ENCODE data around the gene IPO7. TPM values are rescaled to one million over a fixed set of nuclear protein-coding genes. Genes with fewer than 3 reads are reported as not detected.

IPO7 gene
- total and polyA plus RNA-seq, 2 donors (not counting 3 experiments of a cell fraction or from before 2014, with no cell fraction given), result 32.9 to 170 TPM

- Histone ChIP-seq H3K4me1 (ENCODE audit: control insufficient read depth, extremely low read depth, insufficient read depth, low read length) (peaks cover 18% of the 10 kb centered on the region), H2AFZ (ENCODE audit: low read depth, low read length) (no peak overlapping the region), H3K4me3 (replicated peaks in 1 of 3; ENCODE audit: insufficient read depth in 1 of 3, low read depth in 1 of 3, low read length in 3 of 3) (peak overlapping the region in 1 of 3 experiments; percentile 90), H3K27me3 (ENCODE audit: control insufficient read depth in 2 of 2, insufficient read depth in 2 of 2, low read length in 2 of 2) (no peaks in the 10 kb centered on the region), H3K27ac (ENCODE audit: insufficient read depth, low read depth, low read length) (no peak overlapping the region), H3K9me3 (replicated peaks; ENCODE audit: control insufficient read depth, insufficient read depth, low read length) (no peaks in the 10 kb centered on the region), H3K36me3 (ENCODE audit: control insufficient read depth in 2 of 2, extremely low read depth in 1 of 2, insufficient read depth in 2 of 2, low read length in 2 of 2) (peaks cover 2% of the 10 kb centered on the region in 2 experiments), H3K9ac (replicated peaks; ENCODE audit: extremely low read depth, insufficient read depth, low read length) (no peak overlapping the region), H3K79me2 (ENCODE audit: control insufficient read depth, insufficient read depth, low read length) (peaks cover 74% of the 10 kb centered on the region), H4K20me1 (replicated peaks; ENCODE audit: control insufficient read depth, extremely low read depth, insufficient read depth, low read length) (peaks cover 22% of the 10 kb centered on the region), H3K4me2 (ENCODE audit: insufficient read depth, low read length) (peak overlapping the region; percentile 90), H3K9me1 (replicated peaks; ENCODE audit: control insufficient read depth, extremely low read depth, insufficient read depth, low read length) (no peaks in the 10 kb centered on the region)
- dilution Hi-C loops (cut with MboI; ENCODE audit: extremely low pct_ligation_motif_present, low sequenced_read_pairs) (no loop called here), intact Hi-C loops (cut with micrococcal nuclease) (loop anchor here (10.0 kb wide), 2 partner anchors 212 to 372 kb away; no protein-coding TSS in a partner anchor)
- BruUV-seq (replicated peaks), result no TSS peak
- ChIA-PET POLR2A (no interaction called here), CTCF (interaction anchor here (1.2 to 3.4 kb wide), 4 partner anchors 32 to 221 kb away, joined by 3 to 20 read pairs (median 7); no protein-coding TSS in a partner anchor)
- DNase-seq (ENCODE audit: low read depth, low spot score) (no peak), FAIRE-seq (no peak)
- TF ChIP-seq GATA2 (IDR thresholded peaks at IDR 0.05; ENCODE audit: insufficient read depth, insufficient read length, low read depth, low read length) (no peak), POLR2A (IDR thresholded peaks at IDR 0.05; ENCODE audit: low read depth, low read length) (no peak)
Measured at GRCh38 chr11:9386901-9387300, 2.4 kb downstream of the IPO7 start.

- ChIA-PET POLR2A (no interaction called here), CTCF (no interaction called here)
- peaks cover 99% of the 10 kb centered on the region for H3K79me2 ChIP-seq (ENCODE audit: control insufficient read depth, insufficient read depth, low read length)
- no peak overlapping the region for H3K4me2 ChIP-seq (ENCODE audit: insufficient read depth, low read length)
- H3K27me3 ChIP-seq (ENCODE audit: control insufficient read depth in 2 of 2, insufficient read depth in 2 of 2, low read length in 2 of 2), result no peaks in the 10 kb centered on the region
- H3K36me3 ChIP-seq (ENCODE audit: control insufficient read depth in 2 of 2, extremely low read depth in 1 of 2, insufficient read depth in 2 of 2, low read length in 2 of 2), result no peaks in the 10 kb centered on the region
- TF ChIP-seq GATA2 (IDR thresholded peaks at IDR 0.05; ENCODE audit: insufficient read depth, insufficient read length, low read depth, low read length) (no peak), POLR2A (IDR thresholded peaks at IDR 0.05; ENCODE audit: low read depth, low read length) (peak; percentile 25)
- no peaks in the 10 kb centered on the region for H3K9me3 ChIP-seq (replicated peaks; ENCODE audit: control insufficient read depth, insufficient read depth, low read length)
- dilution Hi-C loops (cut with MboI; ENCODE audit: extremely low pct_ligation_motif_present, low sequenced_read_pairs) (no loop called here), intact Hi-C loops (cut with micrococcal nuclease) (no loop called here)
- FAIRE-seq, result no peak
- H3K27ac ChIP-seq (ENCODE audit: insufficient read depth, low read depth, low read length), result no peak overlapping the region
- H3K9ac ChIP-seq (replicated peaks; ENCODE audit: extremely low read depth, insufficient read depth, low read length), result no peak overlapping the region
- H4K20me1 ChIP-seq (replicated peaks; ENCODE audit: control insufficient read depth, extremely low read depth, insufficient read depth, low read length), result peaks cover 9% of the 10 kb centered on the region
- DNase-seq (ENCODE audit: low read depth, low spot score), result no peak
- H3K4me1 ChIP-seq (ENCODE audit: control insufficient read depth, extremely low read depth, insufficient read depth, low read length), result no peaks in the 10 kb centered on the region
- BruUV-seq (replicated peaks), result no TSS peak
- no peaks in the 10 kb centered on the region for H3K9me1 ChIP-seq (replicated peaks; ENCODE audit: control insufficient read depth, extremely low read depth, insufficient read depth, low read length)
- H2AFZ ChIP-seq (ENCODE audit: low read depth, low read length), result no peak overlapping the region
- H3K4me3 ChIP-seq (replicated peaks in 1 of 3; ENCODE audit: insufficient read depth in 1 of 3, low read depth in 1 of 3, low read length in 3 of 3), result no peak overlapping the region
Measured at GRCh38 chr11:9396310-9396709, 11.9 kb downstream of the IPO7 start.
